LNCaP clone FGC (cell line): ENCODE data around the gene PRKAR1B.

Experiments
- DNase-seq: peaks from one replicate; pipeline ENCODE4 v3.0.0-alpha.2; 2011; ENCODE audit warnings: low read depth
- H3K4me3 ChIP-seq: 2 replicates; pipeline ENCODE4 v1.5.1; 2011; ENCODE audit warnings: mild to moderate bottlenecking, low read depth, low read length, control low read depth
- CTCF ChIP-seq: IDR thresholded peaks from 2 replicates; pipeline ENCODE4 v1.5.1; 2012; ENCODE audit warnings: mild to moderate bottlenecking; ENCODE audit not compliant: control insufficient read depth, insufficient read depth; ENCODE audit errors: extremely low read depth

PRKAR1B gene

DNA sequence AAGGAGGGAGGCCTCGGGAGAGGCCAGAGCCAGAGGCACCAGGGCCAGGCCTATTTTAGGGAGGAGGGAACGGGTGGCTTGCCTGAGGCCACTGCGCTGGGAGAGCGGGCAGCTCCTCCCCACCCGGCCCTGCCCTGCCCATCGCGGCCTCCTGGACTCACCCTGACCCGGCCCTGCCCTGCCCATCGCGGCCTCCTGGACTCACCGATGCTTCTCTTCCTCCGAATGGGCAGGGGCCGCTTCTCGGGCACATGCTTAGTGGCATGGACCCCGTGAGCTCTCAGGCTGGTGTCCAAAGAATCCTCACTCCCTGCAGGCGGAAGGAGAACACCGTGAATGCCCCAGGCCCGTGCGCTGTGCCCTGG, 215.0 kb downstream of the PRKAR1B start:
- H3K4me3 ChIP-seq, result no peak overlapping the region
- no peak for DNase-seq
- TF ChIP-seq CTCF, result no peak

DNA sequence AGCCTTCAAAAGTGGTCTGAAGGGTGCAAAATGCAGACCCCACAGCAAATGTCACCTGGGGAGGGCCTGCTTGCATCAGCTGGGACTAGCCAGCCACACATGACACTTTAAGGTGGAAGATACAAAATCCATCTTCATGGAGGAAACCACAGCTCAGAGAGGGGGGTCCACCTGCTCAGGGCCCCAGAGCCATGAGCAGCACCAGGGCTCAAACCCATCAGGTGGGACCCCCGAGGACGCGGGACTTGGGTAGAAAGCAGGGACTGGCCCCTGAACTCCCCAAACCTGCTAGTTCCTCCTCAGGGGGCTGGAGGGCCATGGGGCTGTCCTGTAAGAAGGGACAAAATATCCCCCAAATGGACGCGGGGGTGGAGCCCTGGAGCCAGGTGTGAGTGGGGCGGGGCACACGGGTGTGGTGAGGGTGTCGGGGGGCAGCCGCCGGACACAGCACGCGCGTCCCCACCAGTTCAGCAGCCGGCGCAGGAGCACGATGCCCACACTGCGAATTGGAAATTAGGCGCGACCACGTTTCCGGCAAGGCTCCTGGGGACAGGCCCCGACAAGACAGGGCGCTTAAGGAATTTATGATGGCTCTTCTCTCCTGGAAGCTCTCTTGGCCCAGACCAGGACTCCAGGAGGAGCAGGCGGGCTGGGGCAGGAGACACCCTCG, 215.5 kb downstream of the PRKAR1B start:
- no peak for DNase-seq
- TF ChIP-seq CTCF, result no peak
- no peak overlapping the region for H3K4me3 ChIP-seq

DNA sequence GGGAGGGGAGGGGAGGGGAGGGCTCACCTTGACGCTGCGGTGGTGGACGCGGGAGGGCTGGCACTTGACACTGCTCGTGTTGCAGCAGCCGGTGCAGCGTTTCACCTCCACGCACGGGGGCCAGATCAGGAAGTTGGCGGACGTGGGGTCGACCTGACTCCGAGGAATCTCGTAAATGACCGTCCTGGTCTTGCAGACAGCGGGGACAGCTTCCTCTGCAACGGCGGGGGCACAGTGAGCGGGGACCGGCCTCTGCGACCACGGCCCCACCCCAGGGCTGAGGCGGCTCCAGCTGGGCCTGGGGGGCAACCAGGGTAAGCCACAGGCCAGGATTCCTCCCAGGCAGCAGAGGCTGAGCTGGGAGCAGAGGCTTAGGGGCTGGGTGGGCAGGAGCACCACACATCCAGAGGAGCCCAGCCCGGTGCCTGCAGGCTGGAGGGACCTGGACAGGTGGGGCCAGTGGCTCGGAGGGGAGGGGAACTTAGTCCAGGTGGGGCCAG, 216.2 kb downstream of the PRKAR1B start:
- no peak overlapping the region for H3K4me3 ChIP-seq
- TF ChIP-seq CTCF, result no peak
- DNase-seq, result no peak

- no peak for TF ChIP-seq CTCF
- H3K4me3 ChIP-seq, result no peak overlapping the region
- DNase-seq, result no peak
Observed at GRCh38 chr7:510131-510481, 217.0 kb downstream of the PRKAR1B start.

DNA sequence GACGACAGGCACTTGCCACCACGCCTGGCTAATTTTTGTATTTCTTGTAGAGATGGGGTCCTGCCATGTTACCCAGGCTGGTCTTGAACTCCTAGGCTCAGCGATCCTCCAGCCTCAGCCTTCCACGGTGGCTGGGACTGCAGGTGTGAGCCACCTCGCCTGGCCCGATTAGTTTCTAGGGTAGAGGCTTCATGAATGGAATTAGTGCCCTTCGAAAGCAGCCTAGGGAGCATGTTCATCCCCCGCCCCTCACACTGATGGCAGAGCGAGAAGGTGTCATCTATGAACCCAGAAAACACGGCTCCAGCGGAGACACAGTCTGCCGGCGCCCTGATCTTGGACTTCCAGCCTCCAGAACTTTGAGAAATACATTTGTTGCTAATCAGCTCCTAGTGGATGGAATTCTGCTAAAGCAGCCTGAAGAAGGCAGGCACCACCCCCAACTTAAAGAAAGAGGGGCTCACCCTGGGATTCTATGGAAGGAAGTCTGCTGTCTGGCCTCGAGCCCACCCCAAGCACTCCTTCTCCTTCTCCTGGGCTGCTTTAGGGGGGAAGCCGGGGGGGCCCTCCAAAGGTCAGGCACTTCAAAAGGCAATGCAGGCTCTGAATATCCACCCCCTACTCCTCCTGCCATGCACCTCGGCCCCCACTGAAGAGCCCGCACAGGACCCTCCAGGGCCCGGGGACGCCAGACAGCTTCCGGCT, 217.5 kb downstream of the PRKAR1B start:
- DNase-seq, result no peak
- no peak for TF ChIP-seq CTCF
- no peak overlapping the region for H3K4me3 ChIP-seq

DNA sequence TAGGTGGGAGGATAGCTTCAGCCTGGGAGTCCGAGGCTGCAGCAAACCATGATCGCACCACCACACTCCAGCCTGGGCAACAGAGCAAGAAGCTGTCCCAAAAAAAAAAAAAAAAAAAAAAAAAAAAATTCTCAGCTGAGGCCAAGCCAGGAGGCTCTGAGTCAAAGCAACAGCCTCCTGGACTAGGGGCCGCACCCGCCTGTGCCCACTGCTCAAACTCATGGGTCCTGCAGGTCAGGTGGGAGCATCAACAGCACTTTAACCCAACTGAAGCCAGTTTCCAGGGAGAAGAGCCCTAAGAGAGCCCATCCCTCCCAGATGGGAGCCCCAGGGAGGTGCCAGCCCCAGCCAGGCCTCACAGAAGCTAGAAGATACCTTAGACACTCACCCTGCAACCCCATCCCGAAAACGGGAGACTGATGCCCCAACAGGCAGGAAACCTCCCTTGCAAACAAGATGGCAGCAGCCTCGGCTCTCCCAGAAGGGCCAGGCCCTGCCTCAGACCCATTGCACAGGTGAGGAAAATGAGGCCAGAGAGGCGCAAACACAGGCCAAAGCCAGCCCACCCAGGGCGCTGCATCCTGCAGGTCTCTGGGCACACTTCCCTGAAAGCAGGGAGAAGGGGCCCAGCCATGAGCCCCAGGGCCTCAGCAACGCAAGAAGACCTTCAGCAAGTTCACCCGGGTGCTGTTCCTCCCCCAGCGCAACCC, 218.5 kb downstream of the PRKAR1B start:
- DNase-seq, result no peak
- no peak overlapping the region for H3K4me3 ChIP-seq
- no peak for TF ChIP-seq CTCF
